B cell (primary cell): ENCODE results near the gene NEK6. TPM values are rescaled to one million over a fixed set of nuclear protein-coding genes. Genes with fewer than 3 reads are reported as not detected.

Experiments used
- ATAC-seq: fragments of 200-7000 bp; cut with Tn5 transposase; one replicate; pipeline ENCODE4 v1.10.0; 2021; ENCODE audit warnings: low read depth, mild to moderate bottlenecking, moderate number of reproducible peaks, moderate library complexity
- CTCF ChIA-PET: fragments of 350-600 bp; sonication (Branson Sonifier 250); formaldehyde crosslinking; loops from one replicate; lab custom pipeline; 2021; ENCODE audit warnings: antibody characterized with exemption, inconsistent platforms; lab: Charles Lee
- POLR2A ChIA-PET: fragments of 350-600 bp; sonication (Branson Sonifier 250); formaldehyde crosslinking; loops from one replicate; lab custom pipeline; 2021; ENCODE audit warnings: antibody characterized with exemption; lab: Charles Lee
- DNase-seq: peaks from one replicate; pipeline ENCODE4 v3.0.0; 2013
- H2AFZ ChIP-seq: 2 replicates; pipeline ENCODE4 v1.6.1; 2012; ENCODE audit warnings: mild to moderate bottlenecking, low read depth, low read length; ENCODE audit not compliant: insufficient read depth, poor library complexity, severe bottlenecking
- H3K27ac ChIP-seq, 2 donors: 1 replicate in 1 of 2; 2 replicates in 1 of 2; pipeline ENCODE4 v1.5.1; 2012 to 2013; ENCODE audit warnings: low read length in 2 of 2, mild to moderate bottlenecking in 2 of 2, moderate library complexity in 1 of 2
- H3K27me3 ChIP-seq, 4 experiments: fragments of 200-600 bp in 1 of 4; sonication (generic) in 1 of 4; replicated peaks in 1 of 4; 1 replicate in 2 of 4; 2 replicates in 2 of 4; pipeline versions ENCODE4 v1.6.1 to v1.7.0; 2013 to 2016; ENCODE audit warnings: low read length in 3 of 4, mild to moderate bottlenecking in 2 of 4, mixed read lengths in 1 of 4, moderate library complexity in 1 of 4; ENCODE audit not compliant: insufficient read depth in 4 of 4, control insufficient read depth in 3 of 4; ENCODE audit errors: control extremely low read depth in 1 of 4
- H3K36me3 ChIP-seq, 2 experiments: replicated peaks in 1 of 2; 1 replicate in 1 of 2; 2 replicates in 1 of 2; pipeline versions ENCODE4 v1.6.1 to v1.7.1; 2013; ENCODE audit warnings: low read length in 1 of 2; ENCODE audit not compliant: insufficient read depth in 2 of 2, control insufficient read depth in 1 of 2; ENCODE audit errors: control extremely low read depth in 1 of 2, extremely low read depth in 1 of 2
- H3K4me1 ChIP-seq, 2 donors: fragments of 200-600 bp in 1 of 2; sonication (generic) in 1 of 2; 1 replicate in 1 of 2; 2 replicates in 1 of 2; pipeline versions ENCODE4 v1.5.1 to v1.6.1; 2013 to 2017; ENCODE audit warnings: low read length in 2 of 2; ENCODE audit not compliant: control insufficient read depth in 2 of 2, insufficient read depth in 2 of 2
- H3K4me2 ChIP-seq: replicated peaks from 2 replicates; pipeline ENCODE3; 2012; ENCODE audit warnings: mild to moderate bottlenecking, low read depth, low read length; ENCODE audit not compliant: poor library complexity, severe bottlenecking
- H3K4me3 ChIP-seq, 5 experiments: fragments of 200-600 bp in 1 of 5; sonication (generic) in 1 of 5; 1 replicate in 3 of 5; 2 replicates in 2 of 5; pipeline versions ENCODE4 v1.5.1 to v1.7.0; 2011 to 2016; ENCODE audit warnings: low read length in 4 of 5, mild to moderate bottlenecking in 4 of 5, low read depth in 2 of 5, control low read depth in 1 of 5, moderate library complexity in 1 of 5; ENCODE audit not compliant: insufficient read depth in 1 of 5; ENCODE audit errors: control extremely low read depth in 1 of 5, extremely low read depth in 1 of 5
- H3K79me2 ChIP-seq: fragments of 200-600 bp; sonication (generic); one replicate; pipeline ENCODE4 v1.6.0; 2016; ENCODE audit warnings: low read length; ENCODE audit not compliant: control insufficient read depth, insufficient read depth
- H3K9ac ChIP-seq: fragments of 200-600 bp; sonication (generic); 2 replicates; pipeline ENCODE4 v1.6.1; 2017; ENCODE audit warnings: mild to moderate bottlenecking, low read length, moderate library complexity
- H3K9me3 ChIP-seq, 3 donors: one replicate each; pipeline versions ENCODE4 v1.6.1 to v1.7.1; 2013; ENCODE audit warnings: low read length in 2 of 3; ENCODE audit not compliant: control insufficient read depth in 2 of 3, insufficient read depth in 1 of 3; ENCODE audit errors: control extremely low read depth in 1 of 3
- H4K20me1 ChIP-seq: 2 replicates; pipeline ENCODE4 v1.6.0; 2012; ENCODE audit warnings: mild to moderate bottlenecking, low read length; ENCODE audit not compliant: insufficient read depth, control insufficient read depth, poor library complexity, severe bottlenecking
- H3K27ac Mint-ChIP-seq: one replicate; pipeline ENCODE4 v1.8.0; 2021; ENCODE audit warnings: mixed read lengths
- H3K27me3 Mint-ChIP-seq: one replicate; pipeline ENCODE4 v1.8.0; 2021; ENCODE audit warnings: mixed read lengths
- H3K4me1 Mint-ChIP-seq: one replicate; pipeline ENCODE4 v1.8.0; 2021; ENCODE audit warnings: mixed read lengths
- H3K4me3 Mint-ChIP-seq: one replicate; pipeline ENCODE4 v1.8.0; 2021; ENCODE audit warnings: mixed read lengths
- H3K9me3 Mint-ChIP-seq: one replicate; pipeline ENCODE4 v1.8.0; 2022; ENCODE audit warnings: mixed read lengths; ENCODE audit not compliant: insufficient read depth
- CTCF ChIP-seq: fragments of 200-600 bp; IDR thresholded peaks from one replicate; pipeline ENCODE4 v1.8.0; 2022; ENCODE audit warnings: antibody characterized with exemption, mild to moderate bottlenecking
- EZH2 ChIP-seq: IDR thresholded peaks from 2 replicates; pipeline ENCODE4 v1.6.1; 2012; ENCODE audit warnings: borderline replicate concordance, low read depth, mild to moderate bottlenecking, moderate library complexity, low read length; ENCODE audit not compliant: insufficient read depth, poor library complexity, severe bottlenecking
- WGBS: methylation state at CpG from one replicate; pipeline ENCODE4 v1.1.5; 2013; ENCODE audit warnings: missing lambda C conversion rate; ENCODE audit not compliant: insufficient coverage; 5-methylcytosine and 5-hydroxymethylcytosine counted together
- intact Hi-C: fragments of 100-400 bp; cut with micrococcal nuclease; formaldehyde crosslinking; loops from one replicate; pipeline ENCODE4 v1.10.0; 2022
- polyA plus RNA-seq: library from polyadenylated mRNA; depleted of rRNA; stranded (reverse); fragments of >200 nt; gene quantifications from 2 replicates; pipeline ENCODE4 v1.2.3, GENCODE V29; 2012
- total RNA-seq, 2 donors: library from RNA; stranded (reverse); fragments of 120-200 nt in 1 of 2; gene quantifications; 1 replicate in 1 of 2; 2 replicates in 1 of 2; pipeline versions ENCODE4 v1.2.3 to v1.2.4, GENCODE V29; 2013 to 2022

The NEK6 gene
- total and polyA plus RNA-seq, 2 donors (not counting 1 experiment from before 2014, with no cell fraction given): 40.0 to 63.1 TPM

DNA sequence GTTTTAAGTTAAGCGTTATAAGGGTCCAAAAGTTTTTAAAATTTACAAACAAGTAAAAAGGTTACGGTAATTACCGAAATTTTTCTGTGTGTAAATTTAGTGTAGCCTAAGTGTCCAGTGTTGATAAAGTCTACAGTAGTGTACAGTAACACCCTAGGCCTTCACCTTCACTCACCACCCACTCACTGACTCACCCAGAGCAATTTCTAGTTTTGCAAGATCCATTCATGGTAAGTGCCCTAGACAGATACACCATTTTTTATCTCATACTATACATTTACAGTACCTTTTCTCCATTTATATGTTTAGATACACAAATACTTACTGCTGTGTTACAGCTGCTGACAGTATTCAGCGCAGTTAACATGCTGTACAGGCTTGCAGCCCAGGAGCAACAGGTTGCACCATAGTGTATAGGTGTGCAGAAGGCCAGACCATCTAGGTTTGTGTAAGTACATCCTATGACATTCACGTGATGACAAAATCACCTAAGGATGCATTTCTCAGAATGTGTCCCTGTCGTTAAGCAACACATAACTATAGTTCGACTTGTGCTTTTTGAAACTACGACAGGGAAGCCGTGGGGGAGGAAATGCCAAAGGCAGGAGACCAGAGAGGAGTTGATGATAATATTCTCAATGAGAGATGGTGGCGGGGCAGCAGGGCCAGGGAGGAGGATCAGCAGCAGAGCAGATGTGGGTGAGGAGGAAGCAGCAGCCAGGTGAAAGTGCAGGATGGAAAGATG lies 108.9 kb downstream of the NEK6 start:
- Mint-ChIP-seq H3K27me3 (no peaks in the 10 kb centered on the region), H3K27ac (peak overlapping the region; percentile 27), H3K9me3 (no peaks in the 10 kb centered on the region), H3K4me1 (no peaks in the 10 kb centered on the region), H3K4me3 (no peak overlapping the region)
- no peaks in the 10 kb centered on the region for H3K4me1 ChIP-seq
- no peaks in the 10 kb centered on the region for H3K27me3 ChIP-seq
- no peak overlapping the region for H3K9ac ChIP-seq
- H3K36me3 ChIP-seq: peaks cover 0 to 18% of the 10 kb centered on the region in 2 experiments
- 91% methylated on average over 7 of the region's 10 CpGs for WGBS
- H3K9me3 ChIP-seq: no peaks in the 10 kb centered on the region
- intact Hi-C loops: no loop called here
- DNase-seq (no peak), ATAC-seq (no peak)
- no peak overlapping the region for H3K4me3 ChIP-seq
- no peak overlapping the region for H3K27ac ChIP-seq
- ChIA-PET CTCF (interaction anchor here (1.1 to 1.4 kb wide), 2 partner anchors 10 to 28 kb away, joined by 3 read pairs; no protein-coding TSS in a partner anchor), POLR2A (interaction anchor here (0.7 kb wide), 1 partner anchor 9 kb away, joined by 3 read pairs; no protein-coding TSS in a partner anchor)
- peaks cover 84% of the 10 kb centered on the region for H3K79me2 ChIP-seq
- peaks cover 51% of the 10 kb centered on the region for H4K20me1 ChIP-seq
- no peak overlapping the region for H3K4me2 ChIP-seq
- TF ChIP-seq EZH2: no peak
- no peak for TF ChIP-seq CTCF
- H2AFZ ChIP-seq: no peak overlapping the region

DNA sequence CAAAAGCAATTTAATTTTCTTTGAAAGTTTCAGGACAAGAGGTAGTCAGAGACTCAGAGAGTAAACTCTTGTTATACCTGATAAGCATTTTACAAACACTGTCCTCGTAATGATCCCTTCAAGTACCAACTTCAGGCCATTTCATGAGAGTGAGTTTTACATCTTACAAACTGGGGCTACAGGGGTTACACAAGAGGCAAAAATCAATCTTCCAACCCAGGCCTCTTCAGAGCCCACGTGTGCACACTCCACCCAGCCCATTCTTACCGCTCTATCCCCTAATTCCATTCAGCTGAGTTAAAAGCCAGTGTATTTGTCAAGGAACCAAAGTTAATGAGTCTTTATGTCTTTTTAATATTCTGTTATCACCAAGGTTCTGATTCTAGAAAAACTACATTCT lies 110.9 kb downstream of the NEK6 start:
- Histone ChIP-seq H3K27ac (no peak overlapping the region), H2AFZ (no peak overlapping the region), H3K27me3 (no peaks in the 10 kb centered on the region), H3K4me1 (no peaks in the 10 kb centered on the region), H3K9me3 (no peaks in the 10 kb centered on the region), H4K20me1 (peaks cover 50% of the 10 kb centered on the region), H3K4me2 (no peak overlapping the region), H3K36me3 (peaks cover 0 to 17% of the 10 kb centered on the region in 2 experiments), H3K4me3 (no peak overlapping the region), H3K9ac (no peak overlapping the region), H3K79me2 (peaks cover 87% of the 10 kb centered on the region)
- Mint-ChIP-seq H3K4me1 (peaks cover 3% of the 10 kb centered on the region), H3K27me3 (no peaks in the 10 kb centered on the region), H3K9me3 (no peaks in the 10 kb centered on the region), H3K27ac (no peak overlapping the region), H3K4me3 (no peak overlapping the region)
- no peak for ATAC-seq
- intact Hi-C loops: no loop called here
- ChIA-PET CTCF (no interaction called here), POLR2A (no interaction called here)
- no peak for DNase-seq
- TF ChIP-seq CTCF (no peak), EZH2 (no peak)
- WGBS: no CpG with 5 or more reads among the region's 3 CpGs
